ENCODE results near the gene GSC.
"Not testable (repeated sequence)": the region's sequence is repeated elsewhere in the genome, so short reads cannot be mapped to it uniquely, and the experiment has no call there.

Gene GSC

GRCh38 chr14:94747153-94747552 is 22.8 kb downstream of the GSC start:
- DNase-seq, result not testable (repeated sequence)

GRCh38 chr14:94746131-94746530 is 23.8 kb downstream of the GSC start:
- DNase-seq, result no peak

- DNase-seq, result no peak
Measured at GRCh38 chr14:94738751-94739150, 31.2 kb downstream of the GSC start.

- DNase-seq, result no peak
Measured at GRCh38 chr14:94738097-94738496, 31.8 kb downstream of the GSC start.

- DNase-seq, result no peak
Measured at GRCh38 chr14:94728950-94729349, 41.0 kb downstream of the GSC start.

- DNase-seq, result not testable (repeated sequence)
Measured at GRCh38 chr14:94728440-94728839, 41.5 kb downstream of the GSC start.

GRCh38 chr14:94726649-94727048 is 43.3 kb downstream of the GSC start:
- DNase-seq, result not testable (repeated sequence)

- no peak for DNase-seq
Measured at GRCh38 chr14:94724993-94725392, 44.9 kb downstream of the GSC start.

- no peak for DNase-seq
Measured at GRCh38 chr14:94722397-94722796, 47.5 kb downstream of the GSC start.

Measured in hypothalamus (tissue), 51 donors.